A549 (cell line): ENCODE results near the gene IREB2. TPM values are rescaled to one million over a fixed set of nuclear protein-coding genes. Genes with fewer than 3 reads are reported as not detected.

ENCODE experiments used
- ATAC-seq, 2 experiments: fragments of 200-7000 bp in 1 of 2; fragments of >200 bp in 1 of 2; cut with Nextera tagmentation in 1 of 2; cut with Tn5 transposase in 1 of 2; 3 replicates each; pipeline versions ENCODE4 v1.8.0 to v1.9.1; 2018 to 2020; ENCODE audit warnings: mild to moderate bottlenecking in 1 of 2, moderate library complexity in 1 of 2
- CTCF ChIA-PET: fragments of 300-600 bp; sonication (Branson Sonifier 250); formaldehyde crosslinking; extraction: SDS; loops from one replicate; lab custom pipeline; 2021; ENCODE audit warnings: antibody characterized with exemption, inconsistent platforms; lab: Yijun Ruan, JAX
- POLR2A ChIA-PET: fragments of 350-600 bp; formaldehyde crosslinking; extraction: SDS; loops from one replicate; lab custom pipeline; 2021; ENCODE audit warnings: antibody characterized with exemption, inconsistent platforms; lab: Yijun Ruan, JAX
- DNase-seq, 2 experiments: peaks; one replicate each; pipeline versions ENCODE4 v3.0.0 to v3.0.0-alpha.2; 2011 to 2016; ENCODE audit warnings: low read depth in 1 of 2, low spot score in 1 of 2
- FAIRE-seq: peaks from 2 replicates; lab custom pipeline; 2011; peaks lifted over from hg19 to GRCh38; lab: Jason Lieb, UNC
- H3K27ac ChIP-seq, 2 experiments: fragments of >200 bp; sonication (Bioruptor Twin); formaldehyde crosslinking; 3 replicates each; pipeline ENCODE4 v1.5.1; 2016 to 2017
- H3K4me1 ChIP-seq: fragments of >200 bp; sonication (Bioruptor Twin); formaldehyde crosslinking; 3 replicates; pipeline ENCODE4 v1.6.1; 2016
- H3K4me2 ChIP-seq: fragments of >200 bp; sonication (Bioruptor Twin); formaldehyde crosslinking; 3 replicates; pipeline ENCODE4 v1.6.1; 2016
- H3K4me3 ChIP-seq: fragments of >200 bp; sonication (Bioruptor Twin); formaldehyde crosslinking; 3 replicates; pipeline ENCODE4 v1.5.1; 2016
- H3K9me3 ChIP-seq: fragments of >200 bp; sonication (Bioruptor Twin); formaldehyde crosslinking; 3 replicates; pipeline ENCODE4 v1.6.1; 2016
- ATOH8 ChIP-seq: fragments of 250-450 bp; sonication (Bioruptor Pico); IDR thresholded peaks from 2 replicates; pipeline ENCODE4 v1.5.0; 2020; ENCODE audit warnings: low read depth, mild to moderate bottlenecking, moderate library complexity
- CBX2 ChIP-seq: fragments of 200-600 bp; sonication (generic); IDR thresholded peaks from 2 replicates; pipeline ENCODE4 v1.6.1; 2016; ENCODE audit warnings: low read depth, mild to moderate bottlenecking, borderline replicate concordance
- CHD2 ChIP-seq: fragments of 150-350 bp; IDR thresholded peaks from 2 replicates; pipeline ENCODE4 v1.6.1; 2014; ENCODE audit warnings: low read length; ENCODE audit not compliant: partially characterized antibody
- CHD4 ChIP-seq: fragments of 200-600 bp; sonication (generic); IDR thresholded peaks from 2 replicates; pipeline ENCODE4 v1.6.1; 2016; ENCODE audit warnings: antibody characterized with exemption, mild to moderate bottlenecking, borderline replicate concordance
- E2F6 ChIP-seq: IDR thresholded peaks from 2 replicates; pipeline ENCODE4 v1.6.1; 2012; ENCODE audit warnings: low read depth, borderline replicate concordance
- EHF ChIP-seq: fragments of 250-450 bp; sonication (Bioruptor Pico); IDR thresholded peaks from 2 replicates; pipeline ENCODE4 v1.5.0; 2020; ENCODE audit warnings: mild to moderate bottlenecking
- ELK1 ChIP-seq: fragments of 150-350 bp; IDR thresholded peaks from 2 replicates; pipeline ENCODE4 v1.6.1; 2014; ENCODE audit warnings: low read depth, mild to moderate bottlenecking, low read length
- EP300 ChIP-seq, 2 experiments: fragments of >200 bp; sonication (Bioruptor Twin); formaldehyde crosslinking; IDR thresholded peaks; 2 replicates in 1 of 2; 3 replicates in 1 of 2; pipeline ENCODE4 v1.6.1; 2016 to 2017
- ESRRA ChIP-seq: fragments of 150-350 bp; IDR thresholded peaks from 2 replicates; pipeline ENCODE4 v1.6.1; 2014; ENCODE audit warnings: mild to moderate bottlenecking, low read length, borderline replicate concordance
- FOXS1 ChIP-seq: fragments of 250-450 bp; sonication (Bioruptor Pico); IDR thresholded peaks from 2 replicates; pipeline ENCODE4 v1.5.0; 2020; ENCODE audit warnings: mild to moderate bottlenecking, moderate library complexity
- GATA3 ChIP-seq: IDR thresholded peaks from 2 replicates; pipeline ENCODE4 v1.6.1; 2012; ENCODE audit warnings: borderline replicate concordance
- HDAC2 ChIP-seq: fragments of 200-600 bp; sonication (generic); IDR thresholded peaks from 2 replicates; pipeline ENCODE4 v1.6.1; 2016
- HOXB5 ChIP-seq: fragments of 250-450 bp; sonication (Bioruptor Pico); IDR thresholded peaks from 2 replicates; pipeline ENCODE4 v1.5.0; 2020; ENCODE audit warnings: mild to moderate bottlenecking, moderate library complexity
- JUN ChIP-seq, 2 experiments: fragments of >200 bp; sonication (Bioruptor Twin); formaldehyde crosslinking; IDR thresholded peaks; 2 replicates in 1 of 2; 3 replicates in 1 of 2; pipeline ENCODE4 v1.6.1; 2016 to 2017
- JUNB ChIP-seq: fragments of >200 bp; sonication (Bioruptor Twin); formaldehyde crosslinking; IDR thresholded peaks from 2 replicates; pipeline ENCODE4 v1.6.1; 2016
- KDM1A ChIP-seq: fragments of 200-600 bp; sonication (generic); IDR thresholded peaks from 2 replicates; pipeline ENCODE4 v1.6.1; 2016; ENCODE audit warnings: low read depth, mild to moderate bottlenecking
- MAFK ChIP-seq: fragments of 450-650 bp; IDR thresholded peaks from 2 replicates; pipeline ENCODE4 v1.6.1; 2014; ENCODE audit not compliant: partially characterized antibody
- MAX ChIP-seq: IDR thresholded peaks from 2 replicates; pipeline ENCODE4 v1.6.1; 2012
- MAZ ChIP-seq: fragments of 150-350 bp; IDR thresholded peaks from 2 replicates; pipeline ENCODE4 v1.6.1; 2014; ENCODE audit warnings: antibody characterized with exemption, low read depth, low read length, borderline replicate concordance
- MYC ChIP-seq: IDR thresholded peaks from 2 replicates; pipeline ENCODE4 v1.6.1; 2012; ENCODE audit warnings: mild to moderate bottlenecking, inconsistent platforms, low read length, improper control_type of control experiment, borderline replicate concordance
- NPAS2 ChIP-seq: fragments of 250-450 bp; sonication (Bioruptor Pico); IDR thresholded peaks from 2 replicates; pipeline ENCODE4 v1.8.0; 2022; ENCODE audit warnings: mild to moderate bottlenecking, moderate library complexity, borderline replicate concordance
- NR3C1 ChIP-seq: fragments of >200 bp; sonication (Bioruptor Twin); formaldehyde crosslinking; IDR thresholded peaks from 3 replicates; pipeline ENCODE4 v1.6.1; 2017
- PBX3 ChIP-seq: IDR thresholded peaks from 2 replicates; pipeline ENCODE4 v1.6.1; 2012
- RAD21 ChIP-seq, 2 experiments: fragments of >200 bp in 1 of 2; sonication (Bioruptor Twin) in 1 of 2; formaldehyde crosslinking in 1 of 2; IDR thresholded peaks in 1 of 2; conservative IDR thresholded peaks in 1 of 2; 2 replicates in 1 of 2; 3 replicates in 1 of 2; pipeline ENCODE4 v1.6.1; 2012 to 2018; ENCODE audit warnings: inconsistent platforms in 1 of 2
- REST ChIP-seq: fragments of 200-600 bp; sonication (generic); IDR thresholded peaks from 2 replicates; pipeline ENCODE4 v1.6.1; 2016; ENCODE audit warnings: antibody characterized with exemption, mild to moderate bottlenecking, moderate library complexity
- RFX5 ChIP-seq: fragments of 450-650 bp; IDR thresholded peaks from 2 replicates; pipeline ENCODE4 v1.7.1; 2014; ENCODE audit warnings: antibody characterized with exemption, mild to moderate bottlenecking, moderate library complexity
- RNF2 ChIP-seq: fragments of 200-600 bp; sonication (generic); IDR thresholded peaks from 2 replicates; pipeline ENCODE4 v1.6.1; 2016; ENCODE audit warnings: low read depth, mild to moderate bottlenecking, antibody characterized with exemption, moderate library complexity, borderline replicate concordance
- SMC3 ChIP-seq: fragments of >200 bp; sonication (Bioruptor Twin); formaldehyde crosslinking; IDR thresholded peaks from 3 replicates; pipeline ENCODE4 v1.6.1; 2018; ENCODE audit warnings: inconsistent platforms
- TFCP2L1 ChIP-seq: fragments of 250-450 bp; sonication (Bioruptor Pico); IDR thresholded peaks from 2 replicates; pipeline ENCODE4 v1.5.0; 2021; ENCODE audit warnings: mild to moderate bottlenecking
- ZC3H11A ChIP-seq: fragments of 450-650 bp; IDR thresholded peaks from 2 replicates; pipeline ENCODE4 v1.6.1; 2014; ENCODE audit warnings: antibody characterized with exemption, mild to moderate bottlenecking
- ZNF302 ChIP-seq: fragments of 250-450 bp; sonication (Bioruptor Pico); IDR thresholded peaks from 2 replicates; pipeline ENCODE4 v1.9.0; 2021; ENCODE audit warnings: inconsistent platforms, mild to moderate bottlenecking, moderate library complexity
- ZSCAN20 ChIP-seq: fragments of 250-450 bp; sonication (Bioruptor Pico); IDR thresholded peaks from 2 replicates; pipeline ENCODE4 v1.8.0; 2022; ENCODE audit warnings: mild to moderate bottlenecking, moderate library complexity
- WGBS: methylation state at CpG from one replicate; pipeline ENCODE4 v1.1.6; 2017; ENCODE audit errors: missing lambda C conversion rate; 5-methylcytosine and 5-hydroxymethylcytosine counted together
- polyA minus RNA-seq: library from RNA; depleted of rRNA, polyadenylated mRNA; stranded (reverse); fragments of >200 nt; gene quantifications from 2 replicates; pipeline ENCODE4 v1.2.3, GENCODE V29; 2011; rRNA and poly(A)+ RNA removed
- polyA plus RNA-seq, 4 experiments: library from polyadenylated mRNA; depleted of rRNA in 3 of 4; stranded (reverse); fragments of >200 nt; fragmentation: RNase III in 1 of 4; extraction: RNeasy Plus Mini Kit Qiagen cat#74134 plus additional on column Dnase treatment in 1 of 4; gene quantifications; 2 replicates in 3 of 4; 3 replicates in 1 of 4; pipeline ENCODE4 v1.2.3, GENCODE V29; 2011 to 2017

Gene IREB2
- polyA plus RNA-seq (2011; rRNA removed) (71.0 and 78.1 TPM in 2 replicates), polyA plus RNA-seq (2017; fragmentation: RNase III; extraction: RNeasy Plus Mini Kit Qiagen cat#74134 plus additional on column Dnase treatment) (37.3 to 38.8 TPM (median 38.4 TPM) in 3 replicates), polyA minus RNA-seq (56.7 and 65.1 TPM in 2 replicates)
- polyA plus RNA-seq (2012; cell fraction: cytosol; rRNA removed): 13.0 and 15.2 TPM in 2 replicates
- 12.3 and 17.8 TPM in 2 replicates for polyA plus RNA-seq (2012; cell fraction: nucleus; rRNA removed)

GRCh38 chr15:78437762-78438618, at the start of gene IREB2:
IREB2 (plus strand) TSS chr15:78438216; CDS start chr15:78438338, 122 bp downstream.
- POLR2A ChIA-PET: interaction anchor here (0.6 to 2.7 kb wide), 32 partner anchors 8 to 436 kb away, joined by 3 to 32 read pairs (median 4); partner anchors contain the start of genes CHRNA5, CRABP1, HYKK and PSMA4
- FAIRE-seq: peak; percentile 32
- TF ChIP-seq EP300 (IDR thresholded peaks at IDR 0.05) (no peak), FOXS1 (CRISPR knock-in tag) (no peak), PBX3 (0 out of 2 replicates have a peak, but pooled peaks have one; percentile 33), MAFK (peak; percentile 33), ZNF302 (CRISPR knock-in tag) (no peak), CHD2 (peak; percentile 99), REST (peak; percentile 99), EHF (CRISPR knock-in tag) (no peak), NR3C1 (no peak), HDAC2 (no peak), ZSCAN20 (no peak; the same call in 1 of the 2 replicates), ESRRA (no peak), RAD21 (conservative IDR thresholded peaks at IDR 0.05 in 1 of 2, IDR thresholded peaks at IDR 0.05 in 1 of 2) (no peak), JUNB (no peak), ATOH8 (CRISPR knock-in tag) (no peak), MAX (peak; percentile 97), ELK1 (no peak), MAZ (peak; percentile 81; the same call in 1 of the 2 replicates), RNF2 (no peak), MYC (peak; percentile 92), GATA3 (peak; percentile 91), E2F6 (peak; percentile 44), ZC3H11A (no peak), SMC3 (no peak), RFX5 (no peak), HOXB5 (CRISPR knock-in tag) (peak; percentile 65; the same call in 1 of the 2 replicates), KDM1A (no peak), TFCP2L1 (CRISPR knock-in tag) (0 out of 2 replicates have a peak, but pooled peaks have one; percentile 58), NPAS2 (peak; percentile 0; the same call in 1 of the 2 replicates), CHD4 (no peak), JUN (IDR thresholded peaks at IDR 0.05) (peak; percentile 95 to 98), CBX2 (no peak)

More at GRCh38 chr15:78437762-78438618, at the start of gene IREB2:
- CTCF ChIA-PET: interaction anchor here (0.7 to 9.2 kb wide), 18 partner anchors 8 to 307 kb away, joined by 3 to 101 read pairs (median 4); partner anchors contain the start of gene CIB2
- Histone ChIP-seq H3K4me2 (peak within 1 kb of the TSS; percentile 85), H3K27ac (peak within 1 kb of the TSS; percentile 93 to 98), H3K9me3 (no peaks in the 10 kb centered on the region), H3K4me3 (peak within 1 kb of the TSS; percentile 97), H3K4me1 (peaks cover 27% of the 10 kb centered on the region)
- under 1% methylated on average over 49 of the region's 78 CpGs for WGBS
- DNase-seq (peak; percentile 99), ATAC-seq (peak; percentile 93 to 96)
